Activated CD4-positive, alpha-beta memory T cell treated with anti-CD3 and anti-CD28 coated beads for 36 hours (primary cell): ENCODE results near the gene CRX. TPM values are rescaled to one million over a fixed set of nuclear protein-coding genes. Genes with fewer than 3 reads are reported as not detected.

Experiments used
- total RNA-seq, 2 experiments: library from RNA; stranded (reverse); gene quantifications; one replicate each; pipeline ENCODE4 v1.2.3, GENCODE V29; 2021

The CRX gene
- total RNA-seq, 2 experiments from 2014 or later: not detected

Other genes starting within 250 kb of the CRX start
- under 1 TPM; 0.07 to 0.31 TPM for gene ZNF541, start 248.8 kb upstream of the CRX start, total RNA-seq
- 10 to 100 TPM; 11.9 to 14.0 TPM for gene BICRA, start 212.8 kb upstream of the CRX start, total RNA-seq
- gene EHD2, start 108.5 kb upstream of the CRX start, total RNA-seq: 1 to 10 TPM in 1 of 2 experiments, under 1 TPM in 1; 0.81 to 1.6 TPM
- 100 to 1,000 TPM; 259 to 268 TPM for gene NOP53, start 76.4 kb upstream of the CRX start, total RNA-seq
- gene SELENOW, start 43.2 kb upstream of the CRX start, total RNA-seq: 100 to 1,000 TPM; 162 to 174 TPM
- not detected for gene TPRX1, start 17.4 kb upstream of the CRX start, total RNA-seq
- not detected for gene TPRX2, start 37.3 kb downstream of the CRX start, total RNA-seq
- not detected for gene SULT2A1, start 64.4 kb downstream of the CRX start, total RNA-seq
- gene BSPH1, start 170.2 kb downstream of the CRX start, total RNA-seq: not detected
- gene ELSPBP1, start 172.7 kb downstream of the CRX start, total RNA-seq: not detected
- not detected for gene CABP5, start 222.1 kb downstream of the CRX start, total RNA-seq